HFF-Myc (cell line): ENCODE measurements around the gene DNAH14.
"Not testable (repeated sequence)": the region's sequence is repeated elsewhere in the genome, so short reads cannot be mapped to it uniquely, and the experiment has no call there.

Experiments used
- DNase-seq: peaks from one replicate; pipeline ENCODE4 v3.0.0-alpha.2; 2011; ENCODE audit warnings: low read depth; ENCODE audit errors: extremely low read depth
- H3K4me3 ChIP-seq: replicated peaks from 2 replicates; pipeline ENCODE4 v1.5.1; 2011; ENCODE audit warnings: low read depth, mild to moderate bottlenecking, control low read depth, low read length
- CTCF ChIP-seq: IDR thresholded peaks from 2 replicates; pipeline ENCODE4 v1.5.1; 2012; ENCODE audit warnings: mild to moderate bottlenecking, low read depth, low read length, control low read depth; ENCODE audit errors: missing control alignments

The DNAH14 gene

DNA sequence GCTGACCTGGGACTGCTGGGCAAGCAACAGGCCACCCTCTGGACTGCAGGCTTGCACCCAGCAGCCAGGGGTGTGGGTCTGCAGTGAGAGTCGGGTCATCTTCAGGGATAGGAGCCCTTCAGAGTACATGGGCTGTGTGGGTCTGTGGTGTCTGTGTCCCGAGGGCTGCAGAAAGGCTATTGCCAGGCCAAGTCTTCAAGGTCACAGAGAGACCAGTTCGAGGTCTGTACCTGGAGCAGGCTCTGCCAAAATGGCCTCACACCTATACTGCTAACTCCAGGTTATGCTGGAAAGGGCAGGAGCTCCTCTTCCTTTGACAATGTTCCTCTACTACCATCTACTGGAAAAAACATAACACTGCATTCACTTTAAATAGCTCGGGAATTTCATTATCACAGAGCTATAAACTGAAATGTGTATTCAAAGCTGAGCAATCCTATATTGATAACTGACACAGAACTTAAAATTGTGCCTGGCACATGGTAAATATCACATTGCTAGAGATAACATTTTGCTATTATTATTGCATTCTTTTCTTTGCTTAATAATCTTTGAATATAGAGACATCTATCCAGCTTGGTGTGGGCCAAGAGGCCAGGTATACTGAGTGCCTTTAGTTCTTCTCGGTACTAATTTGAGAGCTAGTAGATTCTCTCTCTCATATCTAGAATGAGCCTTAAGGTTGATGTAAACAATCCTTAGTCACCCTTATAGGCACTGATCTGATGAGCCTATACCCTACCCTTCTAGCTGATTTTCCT, 6.9 kb upstream of the DNAH14 start:
- no peak overlapping the region for H3K4me3 ChIP-seq
- TF ChIP-seq CTCF = peak; percentile 64
- DNase-seq = no peak

DNA sequence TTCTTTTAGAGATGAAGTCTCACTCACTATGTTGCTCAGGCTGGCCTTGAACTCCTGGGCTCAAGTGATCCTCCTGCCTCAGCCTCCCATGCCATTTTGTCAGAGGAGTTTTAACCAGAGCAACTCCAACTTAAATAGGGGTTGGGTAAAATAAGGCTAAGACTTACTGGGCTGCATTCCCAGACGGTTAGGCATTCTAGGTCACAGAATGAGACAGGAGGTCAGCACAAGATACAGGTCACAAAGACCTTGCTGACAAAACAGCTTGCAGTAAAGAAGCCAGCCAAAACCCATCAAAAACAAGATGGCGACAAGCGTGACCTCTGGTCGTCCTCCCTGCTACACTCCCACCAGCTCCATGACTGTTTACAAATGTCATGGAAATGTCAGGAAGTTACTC, 5.7 kb upstream of the DNAH14 start:
- TF ChIP-seq CTCF = no peak
- H3K4me3 ChIP-seq = no peak overlapping the region
- DNase-seq = no peak

DNA sequence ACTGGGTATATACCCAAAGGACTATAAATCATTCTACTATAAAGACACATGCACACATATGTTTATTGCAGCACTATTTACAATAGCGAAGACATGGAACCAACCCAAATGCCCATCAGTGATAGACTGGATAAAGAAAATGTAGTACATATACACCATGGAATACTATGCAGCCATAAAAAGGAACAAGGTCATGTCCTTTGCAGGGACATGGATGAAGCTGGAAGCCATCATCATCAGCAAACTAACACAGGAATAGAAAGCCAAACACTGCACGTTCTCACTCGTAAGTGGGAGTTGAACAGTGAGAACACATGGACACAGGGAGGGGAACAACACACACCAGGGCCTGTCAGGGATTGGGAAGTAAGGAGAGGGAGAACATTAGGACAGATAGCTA, 1.8 kb upstream of the DNAH14 start:
- DNase-seq = not testable (repeated sequence)

DNA sequence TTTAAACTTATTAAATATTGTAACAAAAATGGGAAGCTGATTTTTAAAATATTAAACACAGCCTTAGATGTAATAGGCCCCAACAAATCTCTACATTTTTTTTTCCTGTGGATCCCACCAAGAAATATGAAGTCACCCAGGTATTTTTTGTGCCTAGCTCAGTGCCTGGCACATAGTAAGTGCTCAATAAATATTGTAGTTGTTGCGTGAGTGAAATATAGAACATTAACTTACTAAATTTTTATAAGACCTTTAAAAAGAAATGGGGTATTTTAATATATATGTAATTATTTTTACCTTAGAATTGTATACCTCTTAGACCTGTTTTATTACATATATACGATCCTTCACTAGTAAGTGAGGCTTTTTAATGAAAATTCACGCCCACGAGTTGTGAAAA, 569 bp upstream of the DNAH14 start:
- peak overlapping the region; percentile 58 for H3K4me3 ChIP-seq
- DNase-seq = no peak
- TF ChIP-seq CTCF = no peak

More for the DNA sequence above, 1.8 kb upstream of the DNAH14 start:
- H3K4me3 ChIP-seq = not testable (repeated sequence)

DNA sequence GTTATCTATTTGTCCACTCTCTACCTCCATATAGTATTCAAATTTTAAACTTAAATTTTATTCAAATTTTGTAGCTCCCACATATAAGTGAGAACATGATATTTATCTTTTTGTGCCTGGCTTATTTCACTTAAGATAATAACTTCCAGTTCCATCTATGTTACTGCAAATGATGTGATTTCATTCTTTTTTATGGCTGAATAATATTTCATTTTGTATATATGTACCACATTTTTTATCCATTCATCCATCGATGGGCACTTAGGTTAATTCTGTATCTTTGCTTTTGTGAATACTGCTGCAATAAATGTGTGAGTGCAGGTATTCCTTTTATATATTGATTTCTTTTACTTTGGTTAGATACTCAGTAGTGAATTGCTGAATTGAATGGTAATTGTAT, 2.1 kb downstream of the DNAH14 start:
- DNase-seq = no peak
- TF ChIP-seq CTCF = no peak
- no peak overlapping the region for H3K4me3 ChIP-seq

GRCh38 chr1:224932607-224933249, 3.3 kb downstream of the DNAH14 start:
- no peak for DNase-seq
- H3K4me3 ChIP-seq = no peak overlapping the region
- TF ChIP-seq CTCF = no peak

DNA sequence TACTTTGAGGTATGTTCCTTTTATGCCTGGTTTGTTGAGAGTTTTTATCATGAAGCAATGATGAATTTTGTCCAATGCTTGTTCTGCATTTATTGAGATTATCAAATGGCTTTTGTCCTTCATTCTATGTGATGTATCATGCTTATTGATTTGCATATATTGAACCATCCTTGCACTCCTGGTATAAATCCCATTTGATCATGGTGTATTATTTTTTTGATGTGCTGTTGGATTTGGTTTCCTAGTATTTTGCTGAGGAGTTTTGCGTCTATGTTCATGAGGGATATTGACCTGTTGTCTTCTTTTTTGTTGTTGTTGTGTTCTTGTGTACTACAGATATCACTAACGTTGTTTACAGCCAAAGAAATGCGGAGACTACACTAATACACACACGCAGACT, 4.1 kb downstream of the DNAH14 start:
- H3K4me3 ChIP-seq = no peak overlapping the region
- no peak for TF ChIP-seq CTCF
- DNase-seq = no peak
